ENCODE results near the gene KIF25. TPM values are rescaled to one million over a fixed set of nuclear protein-coding genes. Genes with fewer than 3 reads are reported as not detected.

The KIF25 gene
- total RNA-seq, 1 experiment from 2014 or later: 0.59 TPM

- no peak for DNase-seq
- no peak overlapping the region for H3K4me2 ChIP-seq (ENCODE audit: insufficient read depth, insufficient read length, low read length)
- H3K4ac ChIP-seq (ENCODE audit: low read depth, low read length): no peak overlapping the region
- H2BK120ac ChIP-seq (ENCODE audit: low read depth, low read length, poor library complexity, severe bottlenecking): no peak overlapping the region
- H3K79me1 ChIP-seq (ENCODE audit: insufficient read depth, low read depth, low read length, poor library complexity, severe bottlenecking): no peaks in the 10 kb centered on the region
- H4K8ac ChIP-seq (replicated peaks; ENCODE audit: insufficient read length, low read depth, low read length): no peak overlapping the region
- H2BK15ac ChIP-seq (ENCODE audit: low read depth, low read length): no peak overlapping the region
- no CpG with 5 or more reads among the region's 26 CpGs for WGBS (ENCODE audit: extremely low coverage, insufficient read length, low lambda C conversion rate)
- H3K4me1 ChIP-seq (ENCODE audit: insufficient read depth, low read length): no peaks in the 10 kb centered on the region
- Mint-ChIP-seq H3K4me1 (peaks cover 0 to 4% of the 10 kb centered on the region in 2 experiments; a peak in 1 of 4 replicates), H3K9me3 (no peaks in the 10 kb centered on the region), H3K4me3 (no peak overlapping the region), H3K27me3 (ENCODE audit: low read depth) (no peaks in the 10 kb centered on the region; the same call in 1 of the 2 replicates), H3K36me3 (ENCODE audit: insufficient read depth in 1 of 3, low read depth in 3 of 3) (no peaks in the 10 kb centered on the region; a peak in 1 of 7 replicates), H3K27ac (no peak overlapping the region)
- H3K18ac ChIP-seq (ENCODE audit: insufficient read length, low read depth, low read length): no peak overlapping the region
- H4K20me1 ChIP-seq (ENCODE audit: control insufficient read depth, insufficient read depth, insufficient read length): no peaks in the 10 kb centered on the region
- H3K9ac ChIP-seq (ENCODE audit: extremely low read depth, insufficient read length, low read length): no peak overlapping the region
- H3K23ac ChIP-seq (ENCODE audit: insufficient read length, low read depth, low read length): no peak overlapping the region
- H4K91ac ChIP-seq (ENCODE audit: insufficient read length, low read depth, low read length): no peak overlapping the region
- H2AFZ ChIP-seq (ENCODE audit: low read length): no peak overlapping the region
- H3K27me3 ChIP-seq (ENCODE audit: insufficient read depth, low read length): no peaks in the 10 kb centered on the region
- no peak overlapping the region for H3K14ac ChIP-seq (ENCODE audit: insufficient read depth, low read length)
- H3K79me2 ChIP-seq (ENCODE audit: insufficient read depth, low read length): no peaks in the 10 kb centered on the region
- no peak overlapping the region for H3K27ac ChIP-seq (ENCODE audit: insufficient read length, low read depth, low read length)
- H3K23me2 ChIP-seq (ENCODE audit: insufficient read length, low read depth, low read length, poor library complexity, severe bottlenecking): no peaks in the 10 kb centered on the region
- no peak overlapping the region for H3K56ac ChIP-seq (ENCODE audit: insufficient read length, low read depth, low read length)
- TF ChIP-seq CTCF (conservative IDR thresholded peaks at IDR 0.05): no peak
- H2BK20ac ChIP-seq (ENCODE audit: low read depth, low read length, poor library complexity, severe bottlenecking): no peak overlapping the region
- no peaks in the 10 kb centered on the region for H3K9me3 ChIP-seq (ENCODE audit: control insufficient read depth, low read depth, low read length)
- H2BK12ac ChIP-seq (ENCODE audit: insufficient read length, low read depth, low read length): no peak overlapping the region
- no peak overlapping the region for H2AK5ac ChIP-seq (ENCODE audit: insufficient read length, low read length)
- no peak overlapping the region for H2BK5ac ChIP-seq (ENCODE audit: insufficient read length, low read length)
- no peak overlapping the region for H4K5ac ChIP-seq (ENCODE audit: insufficient read length, low read depth, low read length)
- H3T11ph ChIP-seq (ENCODE audit: low read length): no peak overlapping the region
These were observed 54.9 kb downstream of the KIF25 start for GRCh38 chr6:168052291-168052891.

All from H9 (cell line).